Karpas-422 (cell line): ENCODE data around the gene FILIP1L. TPM values are rescaled to one million over a fixed set of nuclear protein-coding genes. Genes with fewer than 3 reads are reported as not detected.
A peak's percentile ranks its signal among the peaks of the same experiment; 100 is the strongest.

Experiments
- DNase-seq: peaks from one replicate; pipeline ENCODE4 v3.0.0-alpha.2; 2015
- H2AFZ ChIP-seq: fragments of 200-600 bp; sonication (generic); 2 replicates; pipeline ENCODE4 v1.6.1; 2014; ENCODE audit warnings: antibody characterized with exemption, low read length, mixed read lengths
- H3K27ac ChIP-seq: fragments of 200-600 bp; sonication (generic); 2 replicates; pipeline ENCODE4 v1.5.1; 2014; ENCODE audit warnings: mild to moderate bottlenecking, low read length, moderate library complexity
- H3K27me3 ChIP-seq: fragments of 200-600 bp; sonication (generic); 2 replicates; pipeline ENCODE4 v1.6.1; 2014; ENCODE audit warnings: low read length, mixed read lengths
- H3K36me3 ChIP-seq: fragments of 200-600 bp; sonication (generic); 2 replicates; pipeline ENCODE4 v1.6.1; 2014; ENCODE audit warnings: low read length, mixed read lengths; ENCODE audit not compliant: insufficient read depth
- H3K4me1 ChIP-seq: fragments of 200-600 bp; sonication (generic); 2 replicates; pipeline ENCODE4 v1.6.1; 2014; ENCODE audit warnings: mild to moderate bottlenecking, low read length, mixed read lengths
- H3K4me2 ChIP-seq: fragments of 200-600 bp; sonication (generic); 2 replicates; pipeline ENCODE4 v1.6.1; 2014; ENCODE audit warnings: low read length, low read depth, mild to moderate bottlenecking; ENCODE audit not compliant: poor library complexity, severe bottlenecking
- H3K4me3 ChIP-seq: fragments of 200-600 bp; sonication (generic); 2 replicates; pipeline ENCODE4 v1.5.1; 2014; ENCODE audit warnings: mild to moderate bottlenecking, antibody characterized with exemption, low read length, mixed read lengths
- H3K79me2 ChIP-seq: fragments of 200-600 bp; sonication (generic); 2 replicates; pipeline ENCODE4 v1.6.1; 2014; ENCODE audit warnings: mild to moderate bottlenecking, low read length, mixed read lengths
- H3K9ac ChIP-seq: fragments of 200-600 bp; sonication (generic); 2 replicates; pipeline ENCODE4 v1.6.0; 2014; ENCODE audit warnings: low read length
- H3K9me2 ChIP-seq: fragments of 200-600 bp; sonication (generic), shearing (Covaris generic); replicated peaks from 2 replicates; pipeline ENCODE4 v1.6.0; 2014; ENCODE audit warnings: mild to moderate bottlenecking, low read length, moderate library complexity; ENCODE audit not compliant: insufficient read depth
- H3K9me3 ChIP-seq: fragments of 300-700, 200-600 bp; sonication (generic); 2 replicates; pipeline ENCODE4 v1.6.1; 2014; ENCODE audit warnings: low read length, mixed read lengths
- H4K20me1 ChIP-seq: fragments of 200-600 bp; sonication (generic); 2 replicates; pipeline ENCODE4 v1.6.1; 2014; ENCODE audit warnings: mild to moderate bottlenecking, antibody characterized with exemption, low read length, low read depth; ENCODE audit not compliant: insufficient read depth
- small RNA-seq: library from RNA; depleted of rRNA; stranded (forward); fragments of <200 nt; gene quantifications from one replicate; pipeline ENCODE3, GENCODE V24; 2014
- total RNA-seq: library from RNA; depleted of rRNA; stranded (reverse); fragments of >200 nt; shearing (Covaris generic); gene quantifications from 2 replicates; pipeline ENCODE4 v1.2.3, GENCODE V29; 2014; ENCODE audit warnings: low replicate concordance; rRNA removed

The FILIP1L gene
- total RNA-seq, 1 experiment from 2014 or later = 0.37 TPM

GRCh38 chr3:99805160-99805559, 309.1 kb downstream of the FILIP1L start:
- no peaks in the 10 kb centered on the region for H3K36me3 ChIP-seq

GRCh38 chr3:99803297-99803696, 311.0 kb downstream of the FILIP1L start:
- H3K4me2 ChIP-seq = no peak overlapping the region
- H3K9me3 ChIP-seq = peaks cover 6% of the 10 kb centered on the region
- H3K9ac ChIP-seq = no peak overlapping the region
- no peaks in the 10 kb centered on the region for H3K4me1 ChIP-seq
- DNase-seq = no peak
- no peak overlapping the region for H3K27ac ChIP-seq
- no peaks in the 10 kb centered on the region; the same call in 1 of the 2 replicates for H4K20me1 ChIP-seq
- no peaks in the 10 kb centered on the region for H3K36me3 ChIP-seq
- H3K27me3 ChIP-seq = no peaks in the 10 kb centered on the region
- no peaks in the 10 kb centered on the region for H3K79me2 ChIP-seq
- H3K9me2 ChIP-seq = no peaks in the 10 kb centered on the region
- H3K4me3 ChIP-seq = no peak overlapping the region
- H2AFZ ChIP-seq = no peak overlapping the region

More at GRCh38 chr3:99805160-99805559, 309.1 kb downstream of the FILIP1L start:
- H2AFZ ChIP-seq = no peak overlapping the region
- no peaks in the 10 kb centered on the region; the same call in 1 of the 2 replicates for H4K20me1 ChIP-seq
- no peaks in the 10 kb centered on the region for H3K4me1 ChIP-seq
- H3K4me2 ChIP-seq = no peak overlapping the region
- H3K27ac ChIP-seq = no peak overlapping the region
- H3K9me2 ChIP-seq = no peaks in the 10 kb centered on the region
- DNase-seq = no peak
- H3K4me3 ChIP-seq = no peak overlapping the region
- peaks cover 6% of the 10 kb centered on the region for H3K9me3 ChIP-seq
- H3K27me3 ChIP-seq = no peaks in the 10 kb centered on the region
- no peaks in the 10 kb centered on the region for H3K79me2 ChIP-seq
- H3K9ac ChIP-seq = no peak overlapping the region

- H3K9me2 ChIP-seq = no peaks in the 10 kb centered on the region
- H3K79me2 ChIP-seq = no peaks in the 10 kb centered on the region
Observed at GRCh38 chr3:99799422-99799821, 314.9 kb downstream of the FILIP1L start.

GRCh38 chr3:99795573-99795972, 318.7 kb downstream of the FILIP1L start:
- Histone ChIP-seq H3K4me1 (peaks cover 5% of the 10 kb centered on the region; the same call in 1 of the 2 replicates), H3K9ac (no peak overlapping the region), H3K79me2 (no peaks in the 10 kb centered on the region), H3K9me2 (no peaks in the 10 kb centered on the region), H3K36me3 (no peaks in the 10 kb centered on the region), H4K20me1 (no peaks in the 10 kb centered on the region), H2AFZ (no peak overlapping the region), H3K27ac (no peak overlapping the region), H3K9me3 (no peaks in the 10 kb centered on the region), H3K4me3 (no peak overlapping the region), H3K27me3 (no peaks in the 10 kb centered on the region), H3K4me2 (no peak overlapping the region)
- peak; percentile 58 for DNase-seq

More at GRCh38 chr3:99799422-99799821, 314.9 kb downstream of the FILIP1L start:
- no peaks in the 10 kb centered on the region for H3K9me3 ChIP-seq
- no peaks in the 10 kb centered on the region for H3K27me3 ChIP-seq
- H3K27ac ChIP-seq = no peak overlapping the region
- H3K4me2 ChIP-seq = no peak overlapping the region
- H3K9ac ChIP-seq = no peak overlapping the region
- no peaks in the 10 kb centered on the region for H3K36me3 ChIP-seq
- H3K4me3 ChIP-seq = no peak overlapping the region
- H2AFZ ChIP-seq = no peak overlapping the region
- DNase-seq = no peak
- H3K4me1 ChIP-seq = peaks cover 5% of the 10 kb centered on the region; the same call in 1 of the 2 replicates
- H4K20me1 ChIP-seq = no peaks in the 10 kb centered on the region

GRCh38 chr3:99794485-99794884, 319.8 kb downstream of the FILIP1L start:
- no peaks in the 10 kb centered on the region for H3K27me3 ChIP-seq
- no peak for DNase-seq
- H3K4me1 ChIP-seq = peaks cover 5% of the 10 kb centered on the region; the same call in 1 of the 2 replicates
- H4K20me1 ChIP-seq = no peaks in the 10 kb centered on the region
- no peaks in the 10 kb centered on the region for H3K36me3 ChIP-seq
- H3K79me2 ChIP-seq = no peaks in the 10 kb centered on the region
- no peak overlapping the region for H3K4me3 ChIP-seq
- no peaks in the 10 kb centered on the region for H3K9me2 ChIP-seq
- H3K4me2 ChIP-seq = no peak overlapping the region
- no peaks in the 10 kb centered on the region for H3K9me3 ChIP-seq
- H2AFZ ChIP-seq = no peak overlapping the region
- no peak overlapping the region for H3K9ac ChIP-seq
- no peak overlapping the region for H3K27ac ChIP-seq

- Histone ChIP-seq H3K36me3 (no peaks in the 10 kb centered on the region), H4K20me1 (no peaks in the 10 kb centered on the region), H3K4me2 (no peak overlapping the region), H3K9me3 (no peaks in the 10 kb centered on the region), H3K27me3 (no peaks in the 10 kb centered on the region), H3K4me3 (no peak overlapping the region), H2AFZ (no peak overlapping the region), H3K79me2 (no peaks in the 10 kb centered on the region), H3K27ac (no peak overlapping the region), H3K4me1 (no peaks in the 10 kb centered on the region), H3K9ac (no peak overlapping the region), H3K9me2 (no peaks in the 10 kb centered on the region)
- DNase-seq = peak; percentile 64
Observed at GRCh38 chr3:99789011-99789721, 325.1 kb downstream of the FILIP1L start.

Small RNAs within 50 kb of the gene (small RNA-seq; reads per million reads assigned to genes)
- gene MIR3921 = not detected

Other genes starting within 250 kb of the FILIP1L start
- gene TBC1D23, start 146.5 kb upstream of the FILIP1L start, total RNA-seq = 8.3 and 20.6 TPM in 2 replicates
- gene NIT2, start 220.3 kb upstream of the FILIP1L start, total RNA-seq = 63.2 and 74.5 TPM in 2 replicates